ENCODE data around the gene ANKMY1. TPM values are rescaled to one million over a fixed set of nuclear protein-coding genes. Genes with fewer than 3 reads are reported as not detected.

The ANKMY1 gene
- total and polyA plus RNA-seq, 2 experiments from 2014 or later = 2.3 to 8.9 TPM

- no peak for ATAC-seq
- no peak overlapping the region for H3K4me3 ChIP-seq
Observed at GRCh38 chr2:240575101-240575965, 17.5 kb upstream of the ANKMY1 start.

More at GRCh38 chr2:240575101-240575965, 17.5 kb upstream of the ANKMY1 start:
- Histone ChIP-seq H3K27ac (ENCODE audit: low read depth) (no peak overlapping the region), H3K4me1 (ENCODE audit: insufficient read depth) (no peaks in the 10 kb centered on the region), H4K20me1 (replicated peaks; ENCODE audit: insufficient read depth) (peaks cover 5% of the 10 kb centered on the region; the same call in 1 of the 2 replicates), H3K36me3 (ENCODE audit: insufficient read depth) (no peaks in the 10 kb centered on the region), H2AFZ (no peak overlapping the region), H3K79me2 (replicated peaks; ENCODE audit: insufficient read depth) (no peaks in the 10 kb centered on the region; the same call in 1 of the 2 replicates), H3K27me3 (ENCODE audit: insufficient read depth) (0 out of 2 replicates have a peak, but pooled peaks cover under 1% of the 10 kb centered on the region), H3K4me2 (no peak overlapping the region), H3F3A (replicated peaks; ENCODE audit: low read depth) (0 out of 2 replicates have a peak, but pooled peaks cover 2% of the 10 kb centered on the region), H3K9me2 (ENCODE audit: insufficient read depth) (no peaks in the 10 kb centered on the region)
- DNase-seq (ENCODE audit: low spot score) = no peak
- H3K4me3 Mint-ChIP-seq = no peak overlapping the region
- no peaks in the 10 kb centered on the region for H3K9me3 Mint-ChIP-seq
- no peak overlapping the region for H3K27ac Mint-ChIP-seq
- H3K36me3 Mint-ChIP-seq (ENCODE audit: low read depth) = no peaks in the 10 kb centered on the region
- H3K4me1 Mint-ChIP-seq = peaks cover 8% of the 10 kb centered on the region
- H3K27me3 Mint-ChIP-seq (ENCODE audit: insufficient read depth, low read depth, poor library complexity) = peaks cover 21% of the 10 kb centered on the region
- no peak for TF ChIP-seq CTCF (conservative IDR thresholded peaks at IDR 0.05; ENCODE audit: low read depth in 2 of 2)
- TF ChIP-seq STAT1 (IDR thresholded peaks at IDR 0.05; ENCODE audit: unreplicated experiment) = no peak
- no peak for TF ChIP-seq REST (IDR thresholded peaks at IDR 0.05; ENCODE audit: unreplicated experiment)
- no peak for TF ChIP-seq EZH2phosphoT487 (IDR thresholded peaks at IDR 0.05; ENCODE audit: unreplicated experiment)
- no peak for TF ChIP-seq EZH2 (IDR thresholded peaks at IDR 0.05; ENCODE audit: low read depth, unreplicated experiment)
- TF ChIP-seq CREB1 (CRISPR knock-in tag; IDR thresholded peaks at IDR 0.05; ENCODE audit: low read depth) = no peak
- no peak for TF ChIP-seq ZNF331 (CRISPR knock-in tag; IDR thresholded peaks at IDR 0.05; ENCODE audit: low read depth)
- no peak for TF ChIP-seq POLR2AphosphoS5 (IDR thresholded peaks at IDR 0.05; ENCODE audit: low read depth)
- no peak for TF ChIP-seq JUNB (IDR thresholded peaks at IDR 0.05; ENCODE audit: unreplicated experiment)
